CD4-positive, alpha-beta T cell treated with Interleukin-1 beta for 1 hour (primary cell): ENCODE measurements around the gene GBGT1.

Source experiments
- DNase-seq, 2 donors: peaks; one replicate each; pipeline ENCODE4 v3.0.0-alpha.2; 2020 to 2022

GBGT1 gene

GRCh38 chr9:133161547-133161950 is 2.2 kb downstream of the GBGT1 start:
- DNase-seq: no peak

GRCh38 chr9:133160742-133161546 is 2.8 kb downstream of the GBGT1 start:
- peak; percentile 48 to 50 for DNase-seq

- DNase-seq: no peak
Measured at GRCh38 chr9:133158695-133159094, 5.0 kb downstream of the GBGT1 start.

DNA sequence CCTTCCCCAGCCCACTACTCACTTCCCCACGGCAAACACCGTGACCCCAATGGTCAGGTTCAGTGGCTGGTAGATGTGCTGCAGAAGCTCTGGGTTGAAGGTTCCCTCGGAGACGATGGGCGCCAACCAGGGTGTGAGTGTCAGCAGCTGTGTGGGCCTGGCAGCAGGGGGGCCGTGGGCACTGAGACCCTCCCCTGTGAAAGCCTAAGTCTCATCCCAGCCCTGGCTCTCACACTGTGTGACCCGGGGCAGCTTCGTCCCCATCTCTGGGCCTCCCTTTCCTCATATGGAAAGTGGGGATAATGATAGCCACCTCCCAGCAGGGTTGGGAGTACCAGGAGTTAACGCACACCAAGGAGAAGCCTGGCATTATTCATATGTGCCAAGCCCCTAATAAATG is 8.6 kb downstream of the GBGT1 start:
- DNase-seq: no peak

DNA sequence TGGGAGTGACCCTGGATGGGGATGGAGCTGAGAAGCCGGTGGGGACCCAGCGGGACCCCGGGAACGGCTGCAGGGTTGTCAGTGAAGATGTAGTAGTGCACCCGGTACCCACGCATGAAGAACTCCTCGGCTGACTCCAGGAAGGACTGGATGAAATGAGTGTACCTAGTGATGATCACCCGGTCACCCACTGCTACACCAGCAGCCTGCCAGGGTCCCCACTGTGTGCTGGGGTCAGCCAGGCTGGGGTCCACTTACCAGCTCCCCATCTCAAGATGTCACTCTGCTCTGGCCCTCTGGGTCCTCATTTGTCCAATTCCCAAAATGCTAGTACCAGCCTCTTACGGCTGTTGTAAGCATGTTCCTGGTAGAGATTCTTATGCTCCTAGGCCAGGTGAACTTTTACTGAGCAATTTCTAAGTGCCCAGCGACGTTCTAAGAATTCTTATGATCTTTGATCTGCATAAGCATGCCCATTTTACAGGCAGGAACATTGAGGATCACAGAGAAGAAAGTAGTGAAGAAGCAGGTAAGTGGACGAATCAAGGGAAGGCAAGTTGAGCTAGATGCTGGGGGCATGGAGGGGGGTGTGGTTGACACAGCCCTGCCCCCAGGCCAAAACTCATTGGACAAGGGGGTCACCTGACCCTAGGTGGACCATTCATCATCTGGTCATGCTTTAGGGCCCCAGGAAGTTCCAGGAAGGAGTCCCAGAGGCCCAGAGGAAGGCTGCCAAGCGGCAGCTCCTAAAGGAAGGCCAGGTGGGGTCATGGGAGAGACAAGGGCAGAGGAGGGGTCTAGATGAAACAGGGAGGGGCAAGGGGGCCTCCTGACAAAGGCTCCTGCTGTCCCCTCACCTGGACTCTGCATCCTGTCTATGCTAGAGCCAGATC is 9.4 kb downstream of the GBGT1 start:
- no peak for DNase-seq

DNA sequence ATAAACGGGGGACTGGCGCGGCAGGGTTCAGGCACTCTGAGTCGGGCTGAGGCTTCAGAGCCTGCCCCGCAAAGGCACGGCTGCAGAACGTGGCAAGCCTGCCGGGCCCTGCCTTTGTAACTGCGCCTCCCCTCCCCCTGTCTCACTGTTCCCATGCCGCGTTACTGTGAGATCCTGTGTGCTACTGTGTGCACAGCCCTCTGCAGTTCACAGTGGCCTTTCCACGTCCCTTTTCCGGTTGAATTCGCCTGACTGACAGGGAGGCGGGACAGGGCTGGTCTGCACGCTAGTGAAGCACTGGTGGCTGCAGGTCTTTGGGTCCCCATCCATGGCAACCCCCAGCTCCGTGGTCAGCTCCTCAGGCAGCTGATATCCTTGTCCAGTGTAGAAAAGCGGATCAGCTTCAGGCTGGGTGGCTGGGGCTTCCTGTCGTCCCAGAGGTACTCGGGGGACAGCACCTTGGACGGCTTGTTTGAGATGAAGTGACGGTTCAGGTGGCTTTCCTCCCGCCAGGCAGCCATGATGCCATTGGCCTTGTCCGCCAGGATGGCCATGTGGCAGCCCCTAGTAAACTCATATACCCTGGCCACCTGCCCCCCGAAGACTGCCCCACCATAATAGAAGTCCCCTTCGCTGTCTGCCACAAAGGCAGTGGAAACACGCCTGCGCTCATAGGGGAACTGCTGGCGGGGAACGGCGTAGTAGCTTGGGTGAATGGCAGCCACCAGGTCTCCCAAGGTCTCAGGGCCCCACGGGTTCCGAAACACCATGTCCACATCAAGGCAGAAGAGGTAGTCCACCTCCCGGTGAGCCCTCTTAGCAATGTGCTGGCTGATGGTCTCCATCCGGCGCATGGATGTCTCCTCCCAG is 10.3 kb downstream of the GBGT1 start:
- DNase-seq: no peak

DNA sequence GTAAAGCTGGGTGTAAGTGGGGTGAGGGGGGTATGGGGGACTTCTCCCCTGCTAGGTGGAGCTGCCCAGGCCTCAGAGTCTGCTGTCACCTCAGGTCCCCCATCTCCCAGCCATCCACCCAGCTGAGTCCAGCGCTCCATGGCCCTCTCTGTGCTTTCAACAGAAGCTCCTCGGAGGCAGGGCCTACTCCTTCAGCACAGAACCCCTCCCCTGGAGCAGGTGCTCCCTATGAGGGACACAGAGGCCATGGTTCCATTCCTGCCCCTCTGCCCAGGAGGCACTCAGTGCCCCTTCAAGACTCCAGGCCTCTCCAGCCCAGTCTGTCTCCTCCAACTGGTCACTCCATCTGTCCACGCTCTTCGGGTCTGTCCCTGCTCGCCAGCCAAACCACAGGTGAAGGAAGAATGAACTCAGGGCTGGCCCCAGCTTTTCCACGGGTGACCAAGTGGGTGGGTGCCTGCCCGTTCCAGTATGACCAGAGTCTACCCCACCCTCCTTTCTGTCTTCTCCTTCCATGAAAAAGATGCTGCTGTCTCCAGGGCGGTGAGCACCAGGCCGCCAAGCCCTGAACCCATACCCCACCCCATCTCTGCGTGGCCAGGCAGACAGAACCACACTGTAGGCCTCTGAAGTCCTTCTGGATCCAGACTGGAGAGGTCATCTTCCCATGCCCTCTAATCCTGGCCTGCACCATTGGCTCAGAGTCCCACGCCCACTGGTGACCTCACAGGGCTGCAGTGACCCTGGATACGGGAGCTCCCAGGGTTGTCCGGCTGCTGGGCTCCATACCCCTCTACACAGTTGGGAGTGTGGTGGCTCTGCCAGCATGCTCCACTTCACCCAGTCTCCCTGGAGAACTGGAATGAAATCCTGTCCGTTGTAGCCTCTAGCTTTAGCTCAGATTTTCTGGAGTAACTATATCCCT is 11.9 kb downstream of the GBGT1 start:
- DNase-seq: no peak

DNA sequence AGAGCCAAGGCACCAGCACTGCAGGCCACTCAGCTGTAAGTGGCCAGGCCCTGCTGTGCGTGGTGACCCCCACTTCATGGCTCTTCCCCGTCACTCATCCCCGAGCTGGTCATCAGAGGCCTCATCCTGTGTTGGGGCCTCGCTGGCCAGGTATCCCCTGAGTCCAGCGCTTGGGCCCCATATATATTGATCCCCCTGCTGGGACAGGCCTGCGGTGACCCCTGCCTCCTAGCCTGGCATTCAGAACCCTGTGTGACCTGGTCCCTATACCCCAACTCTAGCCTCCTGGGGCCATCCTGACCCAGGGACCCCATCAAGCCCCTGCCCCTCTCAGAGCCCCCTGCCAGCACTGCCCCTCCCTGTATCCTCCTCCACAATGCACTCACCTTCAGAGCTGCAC is 12.7 kb downstream of the GBGT1 start:
- no peak for DNase-seq

- peak; percentile 85 to 90 for DNase-seq
Measured at GRCh38 chr9:133149130-133150015, 14.3 kb downstream of the GBGT1 start.

- DNase-seq: peak; percentile 79 to 81
Measured at GRCh38 chr9:133148199-133149129, 15.2 kb downstream of the GBGT1 start.

- peak; percentile 88 to 92 for DNase-seq
Measured at GRCh38 chr9:133147412-133148198, 16.1 kb downstream of the GBGT1 start.

GRCh38 chr9:133146746-133147411 is 16.8 kb downstream of the GBGT1 start:
- DNase-seq: no peak

DNA sequence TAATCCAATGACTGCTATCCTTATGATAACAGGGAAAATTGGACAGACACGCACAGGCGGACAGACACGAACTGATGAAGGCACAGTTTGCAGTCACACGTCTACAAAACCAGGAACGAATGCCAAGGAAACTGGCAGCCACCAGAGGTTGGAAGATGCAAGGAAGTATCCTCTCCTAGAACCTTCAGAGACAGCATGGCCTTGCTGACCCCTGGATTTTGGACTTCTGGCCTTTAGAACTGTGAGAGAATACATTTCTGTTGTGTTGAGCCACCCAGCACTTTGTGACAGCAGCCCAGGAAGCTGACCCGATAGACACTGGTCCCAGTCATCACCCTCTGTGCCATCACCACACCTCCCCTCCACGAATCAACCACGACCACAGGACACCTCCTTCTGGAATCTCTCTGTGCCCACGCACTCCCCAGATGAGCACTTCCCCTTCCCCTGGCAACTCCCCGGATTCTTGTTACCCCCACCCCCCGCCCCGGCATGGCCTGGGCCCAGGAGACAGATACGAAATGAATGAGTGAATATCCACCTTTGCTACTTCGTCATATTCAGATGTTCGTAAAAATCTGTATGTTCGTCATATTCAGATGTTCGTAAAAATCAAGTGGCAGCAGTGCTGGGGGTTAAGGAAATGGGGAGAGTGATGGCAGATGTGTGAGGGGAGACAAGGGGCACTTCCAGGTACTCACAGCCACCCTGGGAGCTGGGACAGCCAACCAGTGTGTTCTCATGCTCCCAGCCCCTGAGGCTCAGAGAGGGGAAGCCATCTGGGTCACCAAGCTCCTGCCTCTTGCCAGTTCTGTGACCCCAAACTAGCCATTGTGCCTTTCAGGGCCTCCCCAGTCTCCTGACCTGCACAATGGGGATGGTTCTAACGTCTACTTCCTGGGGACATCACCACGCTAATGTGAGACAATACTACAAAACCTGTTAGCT is 18.5 kb downstream of the GBGT1 start:
- no peak for DNase-seq

- DNase-seq: peak; percentile 92 to 94
Measured at GRCh38 chr9:133144142-133144903, 19.4 kb downstream of the GBGT1 start.

GRCh38 chr9:133143639-133144141 is 20.0 kb downstream of the GBGT1 start:
- no peak for DNase-seq
